Measurements from ENCODE around the gene ATP6V1B1.

ATP6V1B1 gene

GRCh38 chr2:70947556-70948184, 12.0 kb downstream of the ATP6V1B1 start:
- peak; percentile 59 for DNase-seq

GRCh38 chr2:70948337-70949003, 12.8 kb downstream of the ATP6V1B1 start:
- peak; percentile 91 for DNase-seq

DNA sequence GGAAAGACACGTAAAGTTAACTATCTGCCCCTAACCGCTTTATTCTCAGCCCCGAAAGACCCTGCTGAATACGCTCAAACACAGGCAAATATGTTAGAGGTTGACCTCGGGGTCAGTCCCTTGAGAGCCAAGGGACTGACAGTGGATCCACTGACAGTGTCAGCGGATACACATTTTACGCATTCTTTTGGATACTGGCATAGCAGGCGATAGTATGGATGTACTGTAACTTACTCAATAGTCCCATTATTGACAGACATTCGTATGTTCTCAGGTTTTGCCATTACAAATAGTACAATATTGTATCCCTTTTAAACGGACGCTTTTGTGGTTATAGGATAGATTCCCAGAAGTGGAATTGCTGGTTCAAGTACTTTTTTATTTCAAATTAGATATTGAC, 13.4 kb downstream of the ATP6V1B1 start:
- DNase-seq: no peak

DNA sequence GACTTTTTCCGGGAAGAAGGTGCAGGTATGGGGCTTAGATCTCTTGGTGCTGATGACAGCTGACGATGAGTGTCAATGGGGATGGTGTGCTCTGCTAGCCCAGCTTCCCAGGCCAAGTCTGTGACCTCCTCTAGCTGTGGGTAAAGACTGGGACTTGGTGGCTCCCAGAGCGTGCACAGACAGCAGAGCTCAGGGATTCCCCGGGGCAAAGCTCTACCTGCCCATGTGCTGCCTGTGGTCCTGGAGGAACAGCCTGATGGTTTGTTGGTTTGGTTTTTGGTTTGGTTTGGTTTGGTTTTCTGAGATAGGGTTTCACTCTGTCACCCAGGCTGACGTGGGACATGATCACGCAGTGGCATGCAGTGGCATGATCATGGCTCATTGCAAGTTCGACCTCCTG, 19.2 kb downstream of the ATP6V1B1 start:
- no peak for DNase-seq

DNA sequence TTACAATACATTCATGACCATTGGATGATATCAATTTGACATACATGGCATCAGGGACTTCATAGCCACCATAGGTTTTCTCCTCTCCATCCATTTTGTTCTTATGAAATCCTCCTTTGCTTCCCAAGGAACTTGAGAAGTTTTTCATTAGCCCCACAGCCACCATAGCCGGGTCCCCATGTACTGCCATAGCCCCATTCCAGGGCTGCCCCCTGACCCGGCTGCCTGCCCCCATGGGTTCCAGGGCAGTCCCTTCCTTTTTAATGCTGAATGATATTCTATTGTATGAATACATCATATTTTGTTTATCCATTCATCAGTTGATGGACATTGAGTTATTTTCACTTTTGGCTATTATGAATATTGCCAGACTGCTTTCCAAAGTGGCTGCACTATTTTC, 20.4 kb downstream of the ATP6V1B1 start:
- no peak for DNase-seq

- DNase-seq: no peak
Observed at GRCh38 chr2:70957798-70958197, 22.1 kb downstream of the ATP6V1B1 start.

GRCh38 chr2:70958759-70959158, 23.1 kb downstream of the ATP6V1B1 start:
- no peak for DNase-seq

DNA sequence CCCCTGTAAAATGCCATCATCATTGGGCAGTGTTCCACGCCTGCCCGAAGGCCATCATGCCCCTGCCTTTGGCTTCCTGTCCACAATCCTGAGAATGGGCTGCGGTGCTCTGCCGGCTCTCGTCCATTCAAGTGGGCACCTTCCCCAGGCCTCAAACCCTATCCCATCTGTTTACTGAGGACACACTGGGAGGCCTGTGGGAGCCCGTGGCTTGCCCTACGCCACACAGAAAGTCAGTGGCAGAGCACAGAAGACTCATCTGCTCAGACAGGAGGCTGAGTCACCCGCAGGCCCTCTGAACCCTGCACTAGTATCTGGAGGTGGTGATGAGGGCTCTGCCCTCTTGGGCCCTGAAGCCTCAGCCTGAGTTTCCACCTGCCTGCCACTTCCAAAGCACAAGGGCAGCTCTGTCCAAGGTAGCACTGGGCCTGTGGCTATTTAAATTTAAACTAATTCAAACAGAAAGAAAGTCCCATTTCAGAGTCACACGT, 23.6 kb downstream of the ATP6V1B1 start:
- no peak for DNase-seq

DNA sequence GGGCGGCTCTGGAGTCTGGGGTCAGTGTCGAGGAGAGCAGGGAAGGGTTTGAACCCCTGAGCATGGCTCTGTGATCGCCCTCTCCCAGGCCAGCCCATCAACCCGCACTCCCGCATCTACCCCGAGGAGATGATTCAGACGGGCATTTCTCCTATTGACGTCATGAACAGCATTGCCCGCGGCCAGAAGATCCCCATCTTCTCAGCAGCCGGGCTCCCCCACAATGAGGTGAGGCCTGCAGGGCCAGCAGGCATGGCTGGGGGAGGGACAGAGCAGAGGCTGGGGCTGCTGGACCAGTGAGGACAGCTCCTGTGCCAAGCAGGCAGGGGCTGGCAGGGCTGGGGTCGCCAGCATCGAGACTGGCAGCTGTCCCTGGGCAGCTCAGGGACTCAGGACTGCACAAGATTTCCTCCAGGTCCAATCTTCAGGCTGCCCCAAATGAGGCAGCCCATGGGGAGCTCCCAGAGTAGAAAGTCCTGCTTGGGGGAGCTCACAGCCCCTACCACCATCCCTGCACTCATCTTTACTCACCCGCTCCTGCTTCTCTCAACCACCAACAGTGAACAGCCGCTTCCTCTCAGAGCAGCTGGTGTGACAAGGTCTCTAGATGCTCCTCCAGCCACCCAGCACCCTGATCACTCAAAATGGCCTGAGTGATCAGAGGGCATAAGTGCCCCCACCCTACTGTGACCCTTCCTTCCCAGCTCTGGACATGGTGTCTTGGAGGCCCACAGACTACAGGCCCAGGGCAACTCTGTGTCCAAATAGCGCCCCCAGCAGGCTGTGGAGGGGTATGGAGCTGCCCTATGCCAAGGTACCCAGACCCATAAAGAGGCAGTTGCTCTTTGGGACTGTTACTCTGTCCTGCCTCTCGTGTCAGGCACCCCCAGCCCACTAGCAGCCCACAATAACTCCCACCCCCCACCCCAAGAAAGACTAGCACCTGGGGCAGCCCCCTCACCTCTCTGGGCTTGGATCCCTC, 24.4 kb downstream of the ATP6V1B1 start:
- DNase-seq: no peak

- DNase-seq: no peak
Observed at GRCh38 chr2:70960833-70961647, 25.3 kb downstream of the ATP6V1B1 start.

GRCh38 chr2:70961648-70961994, 25.9 kb downstream of the ATP6V1B1 start:
- no peak for DNase-seq

GRCh38 chr2:70962211-70962884, 26.6 kb downstream of the ATP6V1B1 start:
- DNase-seq: no peak

- no peak for DNase-seq
Observed at GRCh38 chr2:70962885-70963878, 27.5 kb downstream of the ATP6V1B1 start.

GRCh38 chr2:70964133-70964532, 28.4 kb downstream of the ATP6V1B1 start:
- DNase-seq: no peak

- peak; percentile 74 for DNase-seq
Observed at GRCh38 chr2:70964596-70965386, 29.1 kb downstream of the ATP6V1B1 start.

DNA sequence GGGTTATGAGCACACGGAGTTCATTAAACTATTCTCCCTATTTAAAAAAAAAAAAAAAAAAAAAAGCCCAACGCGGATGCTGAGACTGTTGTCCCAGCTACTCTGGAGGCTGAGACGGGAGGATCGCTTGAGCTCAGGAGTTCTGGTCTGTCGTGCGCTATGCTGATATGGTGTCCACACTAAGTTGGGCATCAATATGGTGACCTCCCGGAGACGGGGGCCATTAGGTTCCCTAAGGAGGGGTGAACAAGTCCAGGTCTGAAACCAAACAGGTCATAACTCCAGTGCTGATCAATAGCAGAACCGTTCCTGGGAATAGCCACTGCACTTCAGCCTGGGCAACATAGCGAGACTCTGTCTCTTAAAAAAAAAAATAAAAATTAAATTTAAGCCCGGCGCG, 29.8 kb downstream of the ATP6V1B1 start:
- DNase-seq: no peak

- no peak for DNase-seq
Observed at GRCh38 chr2:70966681-70967080, 31.0 kb downstream of the ATP6V1B1 start.

- DNase-seq: no peak
Observed at GRCh38 chr2:70967189-70967588, 31.5 kb downstream of the ATP6V1B1 start.

DNA sequence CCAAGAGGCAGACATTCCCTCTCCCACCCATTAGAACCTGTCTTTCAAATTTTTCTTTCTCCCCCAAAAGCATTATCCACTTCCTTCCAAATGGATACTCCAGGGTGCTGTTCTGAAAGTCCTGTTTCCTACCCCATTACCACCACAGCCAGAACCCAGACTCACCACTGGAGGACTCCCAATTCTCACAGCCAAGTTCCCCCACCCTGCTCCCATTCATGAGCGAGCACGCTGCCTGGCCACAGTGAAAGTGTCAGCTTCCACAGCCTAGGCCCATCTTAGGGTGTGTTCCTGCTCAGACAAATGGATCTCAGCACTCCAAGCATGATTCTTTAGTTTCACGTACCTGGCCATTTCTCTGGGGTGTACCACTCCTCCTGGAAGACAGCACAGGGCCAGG, 38.9 kb downstream of the ATP6V1B1 start:
- DNase-seq: no peak

GRCh38 chr2:70975237-70975636, 39.5 kb downstream of the ATP6V1B1 start:
- no peak for DNase-seq

All from NCI-H82 (cell line).